Kidney epithelial cell (primary cell): Measurements from ENCODE around the gene LRBA. TPM values are rescaled to one million over a fixed set of nuclear protein-coding genes. Genes with fewer than 3 reads are reported as not detected.

ENCODE experiments used
- DNase-seq: peaks from one replicate; pipeline ENCODE4 v3.0.0-alpha.2; 2010; ENCODE audit warnings: low read depth
- H3K27me3 ChIP-seq: 2 replicates; pipeline ENCODE4 v1.6.0; 2011; ENCODE audit warnings: low read length; ENCODE audit not compliant: control insufficient read depth, insufficient read depth
- H3K36me3 ChIP-seq: 2 replicates; pipeline ENCODE4 v1.5.1; 2011; ENCODE audit warnings: low read length; ENCODE audit not compliant: control insufficient read depth, insufficient read depth
- H3K4me3 ChIP-seq: 2 replicates; pipeline ENCODE4 v1.5.1; 2011; ENCODE audit warnings: low read depth, mild to moderate bottlenecking, control low read depth, low read length
- total RNA-seq: library from RNA; depleted of rRNA; stranded (reverse); fragments of >200 nt; gene quantifications from 2 replicates; pipeline ENCODE4 v1.2.3, GENCODE V29; 2015
- TF ChIP-seq, protein P1 (sequence below): IDR thresholded peaks from 2 replicates; pipeline ENCODE4 v1.5.1; 2011; ENCODE audit warnings: mild to moderate bottlenecking, moderate library complexity, low read length, control low read depth, inconsistent platforms; ENCODE audit not compliant: insufficient read depth, poor library complexity, severe bottlenecking

LRBA gene
- total RNA-seq, 1 donor from 2014 or later: 85.2 TPM

- TF ChIP-seq, protein P1, sequence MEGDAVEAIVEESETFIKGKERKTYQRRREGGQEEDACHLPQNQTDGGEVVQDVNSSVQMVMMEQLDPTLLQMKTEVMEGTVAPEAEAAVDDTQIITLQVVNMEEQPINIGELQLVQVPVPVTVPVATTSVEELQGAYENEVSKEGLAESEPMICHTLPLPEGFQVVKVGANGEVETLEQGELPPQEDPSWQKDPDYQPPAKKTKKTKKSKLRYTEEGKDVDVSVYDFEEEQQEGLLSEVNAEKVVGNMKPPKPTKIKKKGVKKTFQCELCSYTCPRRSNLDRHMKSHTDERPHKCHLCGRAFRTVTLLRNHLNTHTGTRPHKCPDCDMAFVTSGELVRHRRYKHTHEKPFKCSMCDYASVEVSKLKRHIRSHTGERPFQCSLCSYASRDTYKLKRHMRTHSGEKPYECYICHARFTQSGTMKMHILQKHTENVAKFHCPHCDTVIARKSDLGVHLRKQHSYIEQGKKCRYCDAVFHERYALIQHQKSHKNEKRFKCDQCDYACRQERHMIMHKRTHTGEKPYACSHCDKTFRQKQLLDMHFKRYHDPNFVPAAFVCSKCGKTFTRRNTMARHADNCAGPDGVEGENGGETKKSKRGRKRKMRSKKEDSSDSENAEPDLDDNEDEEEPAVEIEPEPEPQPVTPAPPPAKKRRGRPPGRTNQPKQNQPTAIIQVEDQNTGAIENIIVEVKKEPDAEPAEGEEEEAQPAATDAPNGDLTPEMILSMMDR: no peak
- H3K36me3 ChIP-seq: no peaks in the 10 kb centered on the region
- H3K27me3 ChIP-seq: no peaks in the 10 kb centered on the region
- no peak overlapping the region for H3K4me3 ChIP-seq
- DNase-seq: no peak
Measured at GRCh38 chr4:150423074-150423473, 592.0 kb downstream of the LRBA start.

GRCh38 chr4:150421612-150422011, 593.5 kb downstream of the LRBA start:
- Histone ChIP-seq H3K36me3 (no peaks in the 10 kb centered on the region), H3K4me3 (no peak overlapping the region), H3K27me3 (no peaks in the 10 kb centered on the region)
- TF ChIP-seq, protein P1: no peak
- no peak for DNase-seq

- H3K27me3 ChIP-seq: no peaks in the 10 kb centered on the region
- H3K36me3 ChIP-seq: no peaks in the 10 kb centered on the region
- DNase-seq: no peak
- no peak overlapping the region for H3K4me3 ChIP-seq
- TF ChIP-seq, protein P1: no peak
Measured at GRCh38 chr4:150419939-150420338, 595.1 kb downstream of the LRBA start.

- no peak for DNase-seq
- TF ChIP-seq, protein P1: no peak
- no peak overlapping the region for H3K4me3 ChIP-seq
- no peaks in the 10 kb centered on the region for H3K36me3 ChIP-seq
- no peaks in the 10 kb centered on the region for H3K27me3 ChIP-seq
Measured at GRCh38 chr4:150418757-150419410, 596.2 kb downstream of the LRBA start.

DNA sequence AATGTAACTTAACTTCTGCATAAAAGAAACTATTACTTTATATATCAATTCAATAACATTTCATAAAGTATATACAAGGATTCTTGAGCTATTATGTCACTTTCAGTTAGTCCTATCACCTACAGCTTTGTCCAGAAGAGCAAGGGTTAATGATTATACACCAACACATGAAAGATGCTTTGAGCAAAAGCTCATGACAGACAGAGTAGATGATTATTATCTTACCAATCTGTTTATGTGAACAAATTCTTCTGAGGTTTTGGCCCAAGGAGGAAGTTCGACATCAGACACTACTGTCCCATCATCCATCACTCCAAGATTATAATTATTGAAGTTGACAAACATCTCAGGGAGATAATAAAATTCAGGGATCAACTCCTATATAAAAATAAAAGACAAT, 599.9 kb downstream of the LRBA start:
- TF ChIP-seq, protein P1: no peak
- H3K27me3 ChIP-seq: no peaks in the 10 kb centered on the region
- H3K36me3 ChIP-seq: no peaks in the 10 kb centered on the region
- no peak for DNase-seq
- no peak overlapping the region for H3K4me3 ChIP-seq

GRCh38 chr4:150411520-150411919, 603.6 kb downstream of the LRBA start:
- no peak overlapping the region for H3K4me3 ChIP-seq
- TF ChIP-seq, protein P1: no peak
- H3K36me3 ChIP-seq: no peaks in the 10 kb centered on the region
- no peak for DNase-seq
- H3K27me3 ChIP-seq: no peaks in the 10 kb centered on the region
